ENCODE data around the gene SRP68. TPM values are rescaled to one million over a fixed set of nuclear protein-coding genes. Genes with fewer than 3 reads are reported as not detected.
A peak's percentile ranks its signal among the peaks of the same experiment; 100 is the strongest.
"Not testable (repeated sequence)": the region's sequence is repeated elsewhere in the genome, so short reads cannot be mapped to it uniquely, and the experiment has no call there.

Gene SRP68
- polyA plus RNA-seq, 4 donors: 34.0 to 61.5 (median 39.2) TPM

DNA sequence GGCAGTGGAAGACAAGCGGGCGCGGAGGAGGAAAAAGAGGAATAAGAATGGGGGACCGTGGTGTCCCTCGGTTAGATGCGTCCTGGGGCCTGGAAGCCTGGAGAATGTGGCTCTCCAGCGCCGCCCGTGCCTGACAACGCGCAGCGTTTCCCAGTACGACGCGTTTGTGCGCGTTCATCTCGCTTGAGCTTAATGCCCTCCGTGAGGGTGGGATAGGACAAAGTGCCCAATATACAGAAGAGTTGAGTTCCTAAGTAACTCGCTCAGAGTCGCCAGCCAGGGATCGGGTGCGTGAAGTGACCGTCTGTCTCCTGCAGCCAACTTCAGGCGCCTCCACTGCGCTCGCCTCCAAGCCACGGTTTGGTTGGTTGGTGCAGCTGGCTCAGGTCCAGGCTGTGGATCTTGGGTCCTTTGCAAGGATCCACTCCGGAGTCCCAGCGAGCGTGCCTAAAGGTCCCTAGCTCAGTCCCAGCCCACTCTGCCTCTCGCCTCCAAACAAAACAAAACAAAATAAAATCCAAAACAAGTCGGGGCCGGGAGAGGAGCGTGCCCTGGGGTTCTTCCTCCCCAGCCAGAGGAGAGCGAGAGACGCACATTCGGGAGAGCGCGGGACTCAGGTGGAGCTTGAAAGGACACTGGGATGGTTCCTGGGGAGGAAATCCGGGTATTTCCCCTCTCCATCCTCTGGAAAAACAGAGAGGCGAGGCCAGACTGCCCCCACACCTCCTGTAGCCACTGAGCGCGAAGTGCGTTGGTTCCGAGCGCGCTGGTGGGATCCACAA, 3.2 kb upstream of the SRP68 start:
- FAIRE-seq (no peak), DNase-seq (peak in 1 of 2 donors; percentile 61)
- Histone ChIP-seq H3K27me3 (ENCODE audit: control insufficient read depth in 3 of 3, insufficient read depth in 3 of 3, low read length in 3 of 3) (peaks cover 24 to 70% (median 34%) of the 10 kb centered on the region in 3 donors), H3K4me3 (ENCODE audit: low read depth in 1 of 3, low read length in 3 of 3) (no peak overlapping the region), H3K27ac (ENCODE audit: low read depth in 1 of 3, low read length in 2 of 3) (no peak overlapping the region), H3K36me3 (ENCODE audit: control insufficient read depth in 3 of 3, insufficient read depth in 2 of 3, low read depth in 1 of 3, low read length in 3 of 3) (no peaks in the 10 kb centered on the region), H3K4me1 (ENCODE audit: control insufficient read depth in 3 of 3, insufficient read depth in 2 of 3, low read depth in 1 of 3, low read length in 2 of 3) (peaks cover 0 to 44% (median 3%) of the 10 kb centered on the region in 3 donors), H3K9me3 (ENCODE audit: control insufficient read depth in 2 of 2, insufficient read depth in 1 of 2, low read depth in 1 of 2, low read length in 1 of 2) (no peaks in the 10 kb centered on the region)
- WGBS, 3 donors: 6 to 11% (median 7%) methylated on average over 48 of the region's 48 CpGs

DNA sequence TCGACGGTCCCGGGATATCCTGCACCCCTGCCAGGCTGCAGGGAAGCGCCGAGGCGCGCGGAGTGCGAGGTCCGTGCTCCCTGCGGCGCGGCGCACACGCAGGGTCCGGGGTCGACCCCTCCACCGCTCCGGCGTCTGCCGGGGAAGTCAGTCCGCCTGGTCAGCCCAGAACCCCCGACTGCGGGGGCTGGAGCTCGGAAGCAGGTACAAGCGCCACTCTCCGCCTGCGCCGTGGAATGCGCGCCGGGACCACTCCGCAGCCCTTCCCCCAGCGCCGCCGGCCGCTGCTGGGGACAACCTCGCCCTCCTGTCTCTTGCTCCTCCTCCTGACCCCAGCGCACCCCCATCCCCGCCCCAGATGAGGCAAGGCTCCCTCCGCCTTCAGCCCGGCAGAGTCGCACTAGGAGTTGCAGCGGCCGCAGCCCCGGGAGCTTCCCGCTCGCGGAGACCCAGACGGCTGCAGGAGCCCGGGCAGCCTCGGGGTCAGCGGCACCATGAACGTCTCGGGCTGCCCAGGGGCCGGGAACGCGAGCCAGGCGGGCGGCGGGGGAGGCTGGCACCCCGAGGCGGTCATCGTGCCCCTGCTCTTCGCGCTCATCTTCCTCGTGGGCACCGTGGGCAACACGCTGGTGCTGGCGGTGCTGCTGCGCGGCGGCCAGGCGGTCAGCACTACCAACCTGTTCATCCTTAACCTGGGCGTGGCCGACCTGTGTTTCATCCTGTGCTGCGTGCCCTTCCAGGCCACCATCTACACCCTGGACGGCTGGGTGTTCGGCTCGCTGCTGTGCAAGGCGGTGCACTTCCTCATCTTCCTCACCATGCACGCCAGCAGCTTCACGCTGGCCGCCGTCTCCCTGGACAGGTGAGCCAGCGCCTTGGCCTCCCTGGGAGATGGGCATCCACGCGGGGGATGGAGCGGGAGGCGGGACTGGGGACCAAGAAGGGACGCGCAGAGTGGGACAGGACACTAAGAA, 2.4 kb upstream of the SRP68 start, which contains the start of gene GALR2:
TSS of gene GALR2 (plus strand) at position 392 of the 974 bp plus-strand sequence. CDS start at position 495, 103 bp downstream.
- Histone ChIP-seq H3K27ac (ENCODE audit: low read depth in 1 of 3, low read length in 2 of 3) (no peak within 1 kb of the TSS), H3K4me3 (ENCODE audit: low read depth in 1 of 3, low read length in 3 of 3) (peak within 1 kb of the TSS in 2 of 3 donors; percentile 8 to 14)
- 3 to 9% (median 6%) methylated on average over 68 to 92 of the region's 92 CpGs for WGBS, 3 donors

DNA sequence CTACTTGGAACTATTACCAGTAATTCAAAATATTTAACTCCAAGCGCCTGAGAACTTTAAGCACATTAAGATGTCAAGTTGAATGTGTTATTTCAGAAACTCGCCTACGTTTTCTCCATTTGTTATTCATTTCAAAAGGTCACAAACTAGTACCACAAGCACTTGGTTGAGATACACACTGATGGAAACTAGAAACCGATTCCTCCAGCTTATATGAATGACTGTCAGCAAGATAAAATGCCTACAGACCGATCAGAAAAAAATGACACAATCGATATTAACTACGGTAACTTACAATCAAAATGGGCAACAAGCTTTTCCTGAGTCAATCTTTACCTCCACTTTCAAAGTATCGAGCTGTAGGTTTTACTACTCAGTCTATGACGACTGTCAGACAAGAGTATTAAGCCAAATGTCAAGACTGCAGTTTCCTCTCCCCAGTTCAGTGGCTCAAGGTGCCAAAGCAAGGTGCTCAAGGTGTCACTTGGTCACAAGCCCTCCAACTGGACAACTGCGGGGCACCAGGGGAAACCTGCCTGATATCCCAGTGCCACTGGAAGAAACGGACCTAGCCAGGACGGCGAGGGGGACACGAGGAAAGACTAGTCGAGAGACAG, 678 bp downstream of the SRP68 start:
- Histone ChIP-seq H3K9me3 (ENCODE audit: control insufficient read depth in 2 of 2, insufficient read depth in 1 of 2, low read depth in 1 of 2, low read length in 1 of 2) (no peaks in the 10 kb centered on the region), H3K27ac (ENCODE audit: low read depth in 1 of 3, low read length in 2 of 3) (peak overlapping the region in 2 of 3 donors; percentile 6 to 84), H3K36me3 (ENCODE audit: control insufficient read depth in 3 of 3, insufficient read depth in 2 of 3, low read depth in 1 of 3, low read length in 3 of 3) (peaks cover 3 to 27% (median 7%) of the 10 kb centered on the region in 3 donors), H3K4me1 (ENCODE audit: control insufficient read depth in 3 of 3, insufficient read depth in 2 of 3, low read depth in 1 of 3, low read length in 2 of 3) (peaks cover 0 to 25% (median 3%) of the 10 kb centered on the region in 3 donors), H3K4me3 (ENCODE audit: low read depth in 1 of 3, low read length in 3 of 3) (peak overlapping the region; percentile 69 to 93 (median 75)), H3K27me3 (ENCODE audit: control insufficient read depth in 3 of 3, insufficient read depth in 3 of 3, low read length in 3 of 3) (peaks cover 17 to 33% (median 18%) of the 10 kb centered on the region in 3 donors)
- 1 to 10% (median 3%) methylated on average over 15 of the region's 15 CpGs for WGBS, 3 donors
- DNase-seq: no peak
- FAIRE-seq: no peak

More for the DNA sequence above, 2.4 kb upstream of the SRP68 start, which contains the start of gene GALR2:
- Histone ChIP-seq H3K27me3 (ENCODE audit: control insufficient read depth in 3 of 3, insufficient read depth in 3 of 3, low read length in 3 of 3) (peaks cover 24 to 64% (median 34%) of the 10 kb centered on the region in 3 donors), H3K9me3 (ENCODE audit: control insufficient read depth in 2 of 2, insufficient read depth in 1 of 2, low read depth in 1 of 2, low read length in 1 of 2) (no peaks in the 10 kb centered on the region), H3K36me3 (ENCODE audit: control insufficient read depth in 3 of 3, insufficient read depth in 2 of 3, low read depth in 1 of 3, low read length in 3 of 3) (peaks cover 0 to 4% (median 0%) of the 10 kb centered on the region in 3 donors), H3K4me1 (ENCODE audit: control insufficient read depth in 3 of 3, insufficient read depth in 2 of 3, low read depth in 1 of 3, low read length in 2 of 3) (peaks cover 0 to 35% (median 3%) of the 10 kb centered on the region in 3 donors)
- DNase-seq (peak in 1 of 2 donors; percentile 42), FAIRE-seq (no peak)

DNA sequence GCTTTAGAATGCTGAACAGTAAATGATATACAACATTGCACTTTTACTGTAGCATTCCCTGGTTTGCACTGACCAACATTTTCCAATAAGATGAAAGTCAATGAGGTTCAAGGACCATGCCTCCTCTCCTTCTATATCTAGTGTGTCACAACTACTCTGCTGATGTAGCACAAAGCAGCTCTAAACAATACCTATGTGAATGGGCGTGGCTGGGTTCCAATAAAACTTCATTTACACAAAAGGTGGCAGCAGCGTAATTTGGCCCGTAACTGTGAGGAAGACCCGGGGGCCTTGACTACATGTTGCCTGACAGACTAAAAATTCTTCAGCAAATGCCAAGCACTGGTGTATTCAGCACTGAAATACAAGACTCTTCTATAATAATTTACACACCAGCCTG, 6.5 kb downstream of the SRP68 start:
- no peak overlapping the region for H3K27ac ChIP-seq (ENCODE audit: low read depth in 1 of 3, low read length in 2 of 3)
- peaks cover 19 to 68% (median 27%) of the 10 kb centered on the region in 3 donors for H3K36me3 ChIP-seq (ENCODE audit: control insufficient read depth in 3 of 3, insufficient read depth in 2 of 3, low read depth in 1 of 3, low read length in 3 of 3)
- no peak overlapping the region for H3K4me3 ChIP-seq (ENCODE audit: low read depth in 1 of 3, low read length in 3 of 3)
- H3K4me1 ChIP-seq (ENCODE audit: control insufficient read depth in 3 of 3, insufficient read depth in 2 of 3, low read depth in 1 of 3, low read length in 2 of 3): peaks cover 0 to under 1% (median 0%) of the 10 kb centered on the region in 3 donors
- DNase-seq (no peak), FAIRE-seq (no peak)
- 80 to 87% (median 86%) methylated on average over 4 of the region's 4 CpGs for WGBS, 3 donors
- no peaks in the 10 kb centered on the region for H3K27me3 ChIP-seq (ENCODE audit: control insufficient read depth in 3 of 3, insufficient read depth in 3 of 3, low read length in 3 of 3)
- no peaks in the 10 kb centered on the region for H3K9me3 ChIP-seq (ENCODE audit: control insufficient read depth in 2 of 2, insufficient read depth in 1 of 2, low read depth in 1 of 2, low read length in 1 of 2)

DNA sequence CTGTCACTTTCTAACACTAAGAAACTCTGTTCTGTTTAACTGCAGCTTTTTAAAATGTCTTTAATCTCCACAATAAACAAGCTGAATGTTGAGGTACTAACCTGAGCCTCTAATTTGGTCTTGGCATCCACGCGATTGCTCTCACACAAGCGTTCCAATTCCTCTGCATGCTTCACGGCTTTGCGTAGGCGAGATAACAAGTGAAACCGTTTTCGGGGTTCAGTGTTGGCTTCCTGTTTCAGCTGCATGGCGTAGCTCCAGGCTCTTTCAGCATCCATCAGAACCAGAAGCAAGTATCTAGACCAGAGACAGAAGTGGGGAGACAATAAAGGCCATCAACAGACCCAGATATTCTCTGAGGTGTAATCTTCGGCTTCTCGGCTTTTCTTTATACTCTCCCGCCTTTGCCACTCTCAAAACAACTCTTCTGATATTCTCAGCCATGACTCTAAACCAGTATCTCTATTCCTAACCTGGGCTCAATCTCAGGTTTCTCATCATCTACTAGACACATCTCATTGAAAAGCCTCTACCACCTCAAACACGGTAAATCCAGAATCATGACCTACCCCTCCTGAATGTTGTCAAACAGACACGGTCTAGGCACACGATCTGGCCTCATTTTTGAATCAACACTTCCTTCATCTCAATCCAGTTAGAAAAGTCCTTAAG, 8.3 kb downstream of the SRP68 start:
- Histone ChIP-seq H3K27me3 (ENCODE audit: control insufficient read depth in 3 of 3, insufficient read depth in 3 of 3, low read length in 3 of 3) (no peaks in the 10 kb centered on the region), H3K36me3 (ENCODE audit: control insufficient read depth in 3 of 3, insufficient read depth in 2 of 3, low read depth in 1 of 3, low read length in 3 of 3) (peaks cover 22 to 74% (median 33%) of the 10 kb centered on the region in 3 donors), H3K27ac (ENCODE audit: low read depth in 1 of 3, low read length in 2 of 3) (peak overlapping the region in 1 of 3 donors; percentile 50), H3K4me3 (ENCODE audit: low read depth in 1 of 3, low read length in 3 of 3) (no peak overlapping the region), H3K9me3 (ENCODE audit: control insufficient read depth in 2 of 2, insufficient read depth in 1 of 2, low read depth in 1 of 2, low read length in 1 of 2) (no peaks in the 10 kb centered on the region), H3K4me1 (ENCODE audit: control insufficient read depth in 3 of 3, insufficient read depth in 2 of 3, low read depth in 1 of 3, low read length in 2 of 3) (no peaks in the 10 kb centered on the region)
- 77 to 86% (median 81%) methylated on average over 15 of the region's 15 CpGs for WGBS, 3 donors
- DNase-seq (no peak), FAIRE-seq (no peak)

DNA sequence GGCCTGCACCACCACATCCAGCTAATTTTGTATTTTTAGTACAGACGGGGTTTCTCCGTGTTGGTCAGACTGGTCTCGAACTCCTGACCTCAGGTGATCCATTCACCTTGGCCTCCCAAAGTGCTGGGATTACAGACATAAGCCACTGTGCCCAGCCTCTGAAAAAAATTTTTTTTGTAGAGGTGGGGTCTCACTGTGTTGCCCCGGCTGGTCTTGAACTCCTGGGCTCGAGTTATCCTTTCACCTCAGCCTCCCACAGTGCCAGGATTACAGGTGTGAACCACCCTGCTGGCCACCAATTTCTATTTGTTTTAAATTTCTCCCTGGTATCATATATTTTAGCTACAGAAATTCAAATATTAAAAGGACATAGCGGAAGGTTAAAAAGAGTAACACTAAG, 14.1 kb downstream of the SRP68 start:
- not testable (repeated sequence) for H3K27ac ChIP-seq (ENCODE audit: low read depth in 1 of 3, low read length in 2 of 3); H3K9me3 ChIP-seq (ENCODE audit: control insufficient read depth in 2 of 2, insufficient read depth in 1 of 2, low read depth in 1 of 2, low read length in 1 of 2); H3K4me3 ChIP-seq (ENCODE audit: low read depth in 1 of 3, low read length in 3 of 3); H3K27me3 ChIP-seq (ENCODE audit: control insufficient read depth in 3 of 3, insufficient read depth in 3 of 3, low read length in 3 of 3); DNase-seq; H3K4me1 ChIP-seq (ENCODE audit: control insufficient read depth in 3 of 3, insufficient read depth in 2 of 3, low read depth in 1 of 3, low read length in 2 of 3); FAIRE-seq
- 89 to 95% (median 89%) methylated on average over 6 of the region's 6 CpGs for WGBS, 3 donors
- peaks cover 26 to 74% (median 27%) of the 10 kb centered on the region in 3 donors for H3K36me3 ChIP-seq (ENCODE audit: control insufficient read depth in 3 of 3, insufficient read depth in 2 of 3, low read depth in 1 of 3, low read length in 3 of 3)

DNA sequence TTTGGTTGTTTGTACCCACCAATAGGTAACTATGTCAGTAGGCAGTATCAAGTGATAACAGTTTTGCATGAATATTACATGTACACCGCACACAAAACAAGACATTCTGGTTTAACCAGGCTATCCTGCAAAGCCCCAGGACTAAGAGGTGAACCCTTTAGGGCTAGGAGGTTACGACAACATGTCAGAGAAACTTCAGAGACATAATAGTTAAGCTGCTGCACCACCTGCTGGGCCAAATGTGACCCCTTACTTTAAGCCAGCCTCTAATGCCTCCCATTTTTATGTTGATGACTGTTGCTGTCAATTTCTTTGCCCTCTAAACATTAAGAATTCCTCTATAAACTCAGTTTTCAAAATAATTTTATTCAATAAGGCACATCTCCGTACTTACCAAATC, 15.4 kb downstream of the SRP68 start:
- no peaks in the 10 kb centered on the region for H3K27me3 ChIP-seq (ENCODE audit: control insufficient read depth in 3 of 3, insufficient read depth in 3 of 3, low read length in 3 of 3)
- peaks cover 27 to 74% (median 29%) of the 10 kb centered on the region in 3 donors for H3K36me3 ChIP-seq (ENCODE audit: control insufficient read depth in 3 of 3, insufficient read depth in 2 of 3, low read depth in 1 of 3, low read length in 3 of 3)
- H3K4me1 ChIP-seq (ENCODE audit: control insufficient read depth in 3 of 3, insufficient read depth in 2 of 3, low read depth in 1 of 3, low read length in 2 of 3): peaks cover 0 to 6% (median 0%) of the 10 kb centered on the region in 3 donors
- no peaks in the 10 kb centered on the region for H3K9me3 ChIP-seq (ENCODE audit: control insufficient read depth in 2 of 2, insufficient read depth in 1 of 2, low read depth in 1 of 2, low read length in 1 of 2)
- H3K27ac ChIP-seq (ENCODE audit: low read depth in 1 of 3, low read length in 2 of 3): no peak overlapping the region
- FAIRE-seq: no peak
- no peak for DNase-seq
- 67 to 86% (median 84%) methylated on average over 3 of the region's 3 CpGs for WGBS, 3 donors
- H3K4me3 ChIP-seq (ENCODE audit: low read depth in 1 of 3, low read length in 3 of 3): no peak overlapping the region

Data from small intestine (tissue), 7 donors.